NCI-H187 (cell line): ENCODE data around the gene UQCC2.

Experiments
- DNase-seq, 2 experiments: peaks; one replicate each; lab custom pipeline; 2025; lab: John Stamatoyannopoulos, UW

UQCC2 gene

DNA sequence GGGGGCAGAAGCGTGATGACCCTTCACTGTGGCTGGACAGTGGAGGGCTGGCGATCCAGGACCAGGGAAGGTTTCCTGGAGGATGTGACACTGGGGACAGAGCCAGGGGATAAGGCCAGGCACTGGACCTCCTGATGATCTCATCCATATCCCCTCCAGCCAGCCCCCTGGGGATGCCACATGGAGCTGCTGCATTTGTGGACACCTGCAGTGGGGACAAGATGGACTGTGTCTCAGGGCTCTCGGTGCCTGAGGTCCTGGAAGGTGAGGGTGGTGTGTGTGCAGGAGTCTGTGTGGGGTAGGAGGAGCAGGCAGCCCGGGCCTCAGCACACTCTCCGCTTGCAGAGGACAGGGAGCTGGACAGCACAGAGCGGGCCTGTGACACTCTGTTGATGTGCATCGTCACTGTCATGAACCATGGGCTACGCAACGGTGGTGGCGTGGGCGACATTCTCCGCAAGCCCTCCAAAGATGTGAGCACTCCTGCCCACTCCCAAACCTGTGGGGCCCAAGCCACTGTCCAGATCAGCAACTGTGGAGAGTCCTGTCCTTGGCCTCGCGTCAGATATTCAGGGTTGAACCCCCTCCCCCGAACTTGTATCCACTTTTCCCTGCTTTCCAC, 19.9 kb downstream of the UQCC2 start:
- no peak for DNase-seq

DNA sequence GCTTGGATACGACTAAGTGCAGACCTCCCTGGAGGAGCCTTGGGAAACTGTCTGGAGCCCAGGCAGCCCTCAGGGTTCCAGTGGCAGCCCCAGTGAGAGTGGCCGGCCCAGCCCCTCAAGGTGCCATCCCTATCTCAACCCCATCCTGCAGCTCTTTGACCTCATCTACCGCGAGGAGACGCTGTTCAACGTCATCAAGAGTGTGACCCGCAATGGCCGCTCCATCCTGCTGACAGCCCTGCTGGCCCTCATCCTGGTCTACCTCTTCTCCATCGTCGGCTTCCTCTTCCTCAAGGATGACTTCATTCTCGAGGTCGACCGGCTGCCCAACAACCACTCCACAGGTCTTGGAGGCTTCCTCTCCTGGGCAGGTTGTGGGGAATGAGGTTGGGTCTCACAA, 20.7 kb downstream of the UQCC2 start:
- no peak for DNase-seq

DNA sequence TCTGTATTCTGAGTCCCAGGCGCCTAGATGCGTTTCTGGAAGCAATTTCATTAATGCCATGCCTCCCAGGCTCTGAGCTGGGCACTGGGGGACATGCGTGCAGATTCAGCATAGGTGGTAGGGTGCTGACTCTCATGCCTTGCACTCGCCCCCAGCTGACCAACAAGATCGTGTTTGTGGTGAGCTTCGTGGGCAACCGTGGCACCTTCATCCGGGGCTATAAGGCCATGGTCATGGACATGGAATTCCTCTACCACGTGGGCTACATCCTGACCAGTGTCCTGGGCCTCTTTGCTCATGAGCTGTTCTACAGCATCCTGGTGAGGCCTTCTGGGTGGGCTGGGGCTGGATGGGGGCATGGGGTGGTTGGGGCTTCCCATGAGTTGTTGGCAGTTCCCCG, 21.6 kb downstream of the UQCC2 start:
- DNase-seq, result no peak

DNA sequence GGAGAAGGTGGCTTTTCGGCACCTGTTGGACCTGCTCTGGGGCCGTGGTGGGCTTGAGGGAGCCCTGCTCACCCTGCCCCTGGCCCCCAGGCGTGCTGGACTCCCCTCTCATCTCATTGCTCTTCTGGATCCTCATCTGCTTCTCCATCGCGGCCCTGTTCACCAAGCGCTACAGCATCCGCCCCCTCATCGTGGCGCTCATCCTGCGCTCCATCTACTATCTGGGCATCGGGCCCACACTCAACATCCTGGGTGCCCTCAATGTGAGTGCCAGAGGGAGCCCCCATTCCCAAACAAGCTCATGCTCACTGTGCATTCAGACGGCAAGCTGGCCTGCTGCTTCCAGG, 22.4 kb downstream of the UQCC2 start:
- DNase-seq, result no peak

DNA sequence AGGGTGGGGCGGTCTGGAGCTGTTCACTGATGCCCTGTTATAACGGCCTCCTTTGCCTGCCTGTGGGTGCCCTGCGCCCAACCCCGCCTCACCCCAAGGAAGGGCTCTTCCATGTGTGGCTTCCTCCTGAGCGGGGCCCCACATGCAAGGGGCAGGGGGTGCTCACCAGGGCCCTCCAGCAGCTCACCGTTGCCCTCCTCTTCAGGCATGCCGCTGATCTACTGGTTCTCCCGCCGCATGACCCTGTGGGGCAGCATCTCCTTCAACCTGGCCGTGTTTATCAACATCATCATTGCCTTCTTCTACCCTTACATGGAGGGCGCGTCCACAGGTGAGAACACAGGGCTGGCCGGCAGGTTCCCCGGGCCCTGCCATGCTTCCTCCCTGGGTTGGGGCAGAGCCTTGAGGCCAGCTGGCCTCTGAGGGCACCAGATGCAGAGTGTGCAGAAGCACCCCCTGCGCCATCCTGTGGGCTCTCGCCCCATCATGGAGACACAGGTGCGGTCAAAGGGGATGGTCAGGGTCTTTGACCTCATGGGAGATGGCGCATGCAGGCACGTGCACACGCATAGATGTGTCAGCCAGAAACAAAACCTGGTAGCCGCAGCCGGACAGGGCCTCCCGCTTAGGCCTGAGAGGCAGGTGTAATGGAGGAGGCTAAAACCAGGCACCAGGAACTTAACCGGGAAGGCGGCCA, 22.9 kb downstream of the UQCC2 start:
- DNase-seq, result no peak

DNA sequence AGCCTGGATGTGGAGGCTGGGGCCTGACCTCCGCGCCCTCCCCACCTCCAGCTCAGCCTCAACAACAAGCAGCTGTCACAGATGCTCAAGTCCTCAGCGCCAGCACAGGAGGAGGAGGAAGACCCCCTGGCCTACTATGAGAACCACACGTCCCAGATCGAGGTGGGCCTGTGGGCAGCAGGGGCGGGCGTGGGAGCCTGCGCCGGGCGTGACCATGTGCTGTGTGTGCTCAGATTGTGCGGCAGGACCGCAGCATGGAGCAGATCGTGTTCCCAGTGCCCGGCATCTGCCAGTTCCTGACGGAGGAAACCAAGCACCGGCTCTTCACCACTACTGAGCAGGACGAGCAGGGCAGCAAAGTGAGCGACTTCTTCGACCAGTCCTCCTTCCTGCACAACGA, 23.5 kb downstream of the UQCC2 start:
- DNase-seq, result no peak

- no peak for DNase-seq
Measured at GRCh38 chr6:33686981-33687975, 24.2 kb downstream of the UQCC2 start.

- DNase-seq, result no peak
Measured at GRCh38 chr6:33686225-33686924, 25.1 kb downstream of the UQCC2 start.

- no peak for DNase-seq
Measured at GRCh38 chr6:33685411-33686224, 25.9 kb downstream of the UQCC2 start.

DNA sequence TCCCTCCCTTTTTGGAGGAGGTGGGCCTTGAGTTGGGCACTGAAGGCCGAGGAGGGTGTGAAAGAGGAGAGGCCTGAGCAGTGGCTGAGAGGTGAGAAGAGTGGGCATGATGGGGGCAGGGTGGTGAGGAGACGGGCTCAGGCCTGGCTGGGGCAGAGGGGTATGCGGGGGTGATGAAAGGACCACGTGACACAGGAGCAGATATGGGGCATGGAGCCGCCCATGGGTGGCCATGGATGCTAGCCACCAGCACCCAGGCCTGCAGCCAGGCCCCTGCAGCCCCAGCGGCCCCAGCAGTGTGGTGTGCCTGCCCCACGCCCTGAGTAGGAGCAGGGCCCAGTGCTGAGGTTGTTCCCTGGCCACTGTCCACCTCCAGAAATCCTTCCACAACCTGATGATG, 26.5 kb downstream of the UQCC2 start:
- DNase-seq, result no peak

- no peak for DNase-seq
Measured at GRCh38 chr6:33684428-33684896, 27.0 kb downstream of the UQCC2 start.

DNA sequence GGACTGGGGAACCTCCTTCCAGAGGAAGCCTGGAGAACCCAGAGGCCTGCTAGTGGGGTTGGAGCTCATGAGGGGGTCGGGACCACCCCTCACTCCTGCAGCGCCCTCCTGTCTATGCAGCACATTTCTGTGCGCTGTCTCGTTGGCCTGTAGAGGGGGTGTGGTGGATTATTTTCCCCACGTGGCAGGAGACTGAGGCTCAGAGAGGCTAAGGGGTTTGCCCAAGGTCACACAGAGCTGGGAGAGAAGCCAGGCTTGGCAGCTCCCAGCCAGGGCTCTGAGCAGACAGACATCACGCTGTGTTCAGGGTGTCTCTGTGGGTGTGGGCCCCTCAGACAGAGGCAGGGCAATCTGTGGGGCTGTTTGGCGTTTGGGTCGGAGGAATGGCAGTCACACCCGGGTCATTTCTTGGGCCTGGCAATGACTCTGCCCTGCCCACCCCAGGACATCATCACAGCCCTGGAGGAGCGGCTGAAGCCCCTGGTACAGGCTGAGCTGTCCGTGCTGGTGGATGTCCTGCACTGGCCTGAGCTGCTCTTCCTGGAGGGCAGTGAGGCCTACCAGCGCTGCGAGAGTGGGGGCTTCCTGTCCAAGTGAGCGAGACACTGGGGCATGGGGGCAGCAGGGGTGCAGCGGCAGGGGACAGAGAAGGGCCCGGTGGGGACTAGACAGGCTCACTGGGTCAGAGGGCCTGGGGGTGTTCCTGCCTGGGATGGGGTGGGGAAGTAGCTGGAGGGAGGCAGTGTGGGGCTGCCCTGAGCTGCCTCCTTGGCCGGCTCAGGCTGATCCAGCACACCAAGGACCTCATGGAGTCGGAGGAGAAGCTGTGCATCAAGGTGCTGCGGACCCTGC, 27.7 kb downstream of the UQCC2 start:
- no peak for DNase-seq

DNA sequence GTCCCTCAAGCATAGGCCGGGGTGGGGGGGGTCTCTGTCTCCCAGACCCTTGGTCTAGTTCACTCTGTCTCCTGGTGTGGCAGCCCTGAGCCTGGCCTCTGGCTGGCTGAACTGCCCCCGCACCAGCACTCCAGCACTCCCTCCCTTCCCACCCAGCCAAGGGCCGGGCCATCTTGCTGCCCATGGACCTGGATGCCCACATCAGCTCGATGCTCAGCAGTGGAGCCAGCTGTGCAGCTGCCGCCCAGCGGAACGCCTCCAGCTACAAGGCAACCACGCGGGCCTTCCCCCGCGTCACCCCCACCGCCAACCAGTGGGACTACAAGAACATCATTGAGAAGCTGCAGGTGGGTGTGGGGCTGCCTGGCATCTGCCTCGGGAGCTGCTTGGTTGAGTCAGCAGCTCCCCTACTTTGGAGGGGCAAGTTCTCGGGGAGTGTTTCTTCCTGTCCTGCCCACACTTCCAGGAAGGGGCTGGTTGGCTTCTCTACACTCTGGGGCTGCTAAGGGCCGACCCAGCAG, 28.4 kb downstream of the UQCC2 start:
- DNase-seq, result no peak

DNA sequence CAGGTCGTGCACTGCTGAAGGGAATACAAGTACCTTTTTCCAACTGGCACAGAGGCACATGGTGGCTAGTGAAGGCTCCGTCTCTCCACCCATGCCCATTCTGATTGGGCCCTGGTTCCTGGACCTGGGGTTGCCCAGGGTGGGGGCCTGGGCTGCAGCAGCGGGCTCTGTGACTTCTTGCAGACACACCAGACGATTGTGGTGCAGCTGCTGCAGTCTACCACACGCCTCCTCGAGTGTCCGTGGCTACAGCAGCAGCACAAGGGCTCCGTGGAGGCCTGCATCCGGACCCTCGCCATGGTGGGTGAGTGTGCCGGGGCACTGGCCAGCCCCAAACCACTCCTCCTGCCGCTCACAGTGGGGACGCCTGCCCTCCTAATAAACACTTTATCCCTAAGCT, 29.2 kb downstream of the UQCC2 start:
- DNase-seq, result no peak

DNA sequence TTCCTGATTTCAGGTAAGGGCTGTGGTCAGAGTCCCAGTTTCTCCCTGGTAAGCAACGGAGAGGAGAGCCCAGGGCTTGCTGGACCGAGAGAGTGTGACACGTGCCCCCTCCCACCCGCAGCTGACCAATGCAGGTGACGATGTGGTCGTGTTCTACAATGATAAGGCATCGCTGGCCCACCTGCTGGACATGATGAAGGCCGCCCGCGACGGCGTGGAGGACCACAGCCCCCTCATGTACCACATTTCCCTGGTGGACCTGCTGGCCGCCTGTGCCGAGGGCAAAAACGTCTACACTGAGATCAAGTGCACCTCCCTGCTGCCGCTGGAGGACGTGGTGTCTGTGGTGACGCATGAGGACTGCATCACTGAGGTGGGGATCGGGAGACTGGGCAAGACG, 31.7 kb downstream of the UQCC2 start:
- no peak for DNase-seq

GRCh38 chr6:33678932-33679490, 32.5 kb downstream of the UQCC2 start:
- no peak for DNase-seq

DNA sequence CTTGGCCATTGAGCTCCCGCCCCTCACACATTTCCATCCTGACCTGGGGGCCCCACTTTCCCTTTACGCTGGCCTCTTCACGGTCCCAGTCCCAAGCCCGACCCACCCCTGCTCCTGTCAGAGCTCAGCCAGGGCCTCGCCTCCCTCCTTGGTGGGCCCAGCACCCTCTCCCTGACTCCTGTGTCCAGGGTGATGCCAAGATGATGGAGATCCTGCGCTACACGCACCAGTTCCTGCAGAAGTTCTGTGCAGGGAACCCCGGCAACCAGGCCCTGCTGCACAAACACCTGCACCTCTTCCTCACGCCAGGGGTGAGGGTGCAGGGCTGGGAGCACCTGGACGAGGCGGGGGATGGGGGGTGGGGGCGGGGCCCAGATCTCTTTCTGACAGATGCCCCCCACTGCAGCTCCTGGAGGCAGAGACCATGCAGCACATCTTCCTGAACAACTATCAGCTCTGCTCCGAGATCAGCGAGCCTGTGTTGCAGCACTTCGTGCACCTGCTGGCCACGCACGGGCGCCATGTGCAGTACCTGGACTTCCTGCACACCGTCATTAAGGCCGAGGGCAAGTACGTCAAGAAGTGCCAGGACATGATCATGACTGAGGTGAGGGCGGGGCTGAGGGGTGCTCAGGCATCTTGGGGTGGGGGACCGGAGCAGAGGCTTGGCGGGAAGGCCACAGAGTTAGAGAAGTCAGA, 33.1 kb downstream of the UQCC2 start:
- DNase-seq, result no peak

DNA sequence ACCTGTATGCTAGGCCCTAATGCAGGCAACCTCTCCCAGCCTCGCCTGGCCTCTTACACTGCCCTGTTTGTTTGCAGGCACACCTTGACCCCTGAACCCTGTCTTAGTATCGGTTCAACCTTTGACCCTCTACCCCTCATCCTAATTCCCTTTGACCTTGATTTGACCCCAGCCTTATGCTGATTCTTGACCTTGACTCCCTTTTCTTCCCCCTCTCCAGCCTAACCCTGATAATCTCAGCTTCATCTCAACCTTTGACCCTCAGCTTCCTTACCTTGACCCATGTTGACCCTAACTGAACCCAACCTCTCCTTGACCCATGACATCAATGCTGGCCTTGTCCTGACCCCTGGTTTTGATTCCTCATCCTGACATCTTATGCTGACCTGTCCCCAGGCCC, 33.8 kb downstream of the UQCC2 start:
- no peak for DNase-seq

GRCh38 chr6:33677143-33677660, 34.3 kb downstream of the UQCC2 start:
- DNase-seq, result no peak
